Loucy (cell line): ENCODE measurements around the gene DENND4A.

Experiments
- EZH2phosphoT487 ChIP-seq: fragments of 200-600 bp; IDR thresholded peaks from 2 replicates; pipeline ENCODE4 v1.6.1; 2018; ENCODE audit warnings: antibody characterized with exemption, mild to moderate bottlenecking, moderate library complexity, borderline replicate concordance
- TF ChIP-seq, protein P1 (sequence below): fragments of 200-600 bp; sonication (generic); conservative IDR thresholded peaks from 2 replicates; pipeline ENCODE4 v1.5.1; 2014; ENCODE audit warnings: mild to moderate bottlenecking, antibody characterized with exemption, low read length

DNA sequence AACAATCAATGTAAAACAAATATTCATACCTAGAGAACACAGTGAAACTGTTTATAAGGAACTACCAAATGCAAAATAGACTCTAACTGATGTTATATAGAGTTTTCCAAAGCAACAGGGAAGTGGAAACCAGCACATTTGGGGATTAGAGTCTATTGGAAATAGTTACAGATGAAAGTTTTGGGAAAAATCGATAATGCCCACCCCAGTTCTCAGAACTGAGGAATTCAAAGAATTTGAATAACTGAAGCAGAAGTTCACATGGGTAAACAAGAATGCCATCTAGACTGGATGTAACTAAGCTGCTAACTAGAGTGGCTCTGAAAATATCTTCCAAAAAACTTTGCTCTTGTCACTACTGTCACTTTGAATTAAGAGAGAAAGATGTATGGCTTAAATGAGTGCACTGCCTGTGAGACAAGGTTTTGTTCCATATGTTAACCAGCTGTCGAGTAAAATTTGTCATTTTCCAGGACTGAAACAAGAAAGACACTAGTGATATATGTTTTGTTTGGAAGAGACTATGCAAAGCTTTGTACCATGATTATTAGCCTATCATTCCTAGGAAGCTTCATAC is 9.2 kb upstream of the DENND4A start:
- TF ChIP-seq, protein P1, sequence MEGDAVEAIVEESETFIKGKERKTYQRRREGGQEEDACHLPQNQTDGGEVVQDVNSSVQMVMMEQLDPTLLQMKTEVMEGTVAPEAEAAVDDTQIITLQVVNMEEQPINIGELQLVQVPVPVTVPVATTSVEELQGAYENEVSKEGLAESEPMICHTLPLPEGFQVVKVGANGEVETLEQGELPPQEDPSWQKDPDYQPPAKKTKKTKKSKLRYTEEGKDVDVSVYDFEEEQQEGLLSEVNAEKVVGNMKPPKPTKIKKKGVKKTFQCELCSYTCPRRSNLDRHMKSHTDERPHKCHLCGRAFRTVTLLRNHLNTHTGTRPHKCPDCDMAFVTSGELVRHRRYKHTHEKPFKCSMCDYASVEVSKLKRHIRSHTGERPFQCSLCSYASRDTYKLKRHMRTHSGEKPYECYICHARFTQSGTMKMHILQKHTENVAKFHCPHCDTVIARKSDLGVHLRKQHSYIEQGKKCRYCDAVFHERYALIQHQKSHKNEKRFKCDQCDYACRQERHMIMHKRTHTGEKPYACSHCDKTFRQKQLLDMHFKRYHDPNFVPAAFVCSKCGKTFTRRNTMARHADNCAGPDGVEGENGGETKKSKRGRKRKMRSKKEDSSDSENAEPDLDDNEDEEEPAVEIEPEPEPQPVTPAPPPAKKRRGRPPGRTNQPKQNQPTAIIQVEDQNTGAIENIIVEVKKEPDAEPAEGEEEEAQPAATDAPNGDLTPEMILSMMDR: no peak
- no peak for TF ChIP-seq EZH2phosphoT487
